Activated naive CD8-positive, alpha-beta T cell treated with anti-CD3 and anti-CD28 coated beads, Interleukin-2, amount 50 U/mL, for 24 hours (primary cell): ENCODE data around the gene SPTA1.
"Not testable (repeated sequence)": the region's sequence is repeated elsewhere in the genome, so short reads cannot be mapped to it uniquely, and the experiment has no call there.

Experiments
- ATAC-seq: fragments of 150-1000 bp; cut with Tn5 transposase; one replicate; pipeline ENCODE4 v1.10.0; 2021
- DNase-seq: peaks from one replicate; pipeline ENCODE4 v3.0.0; 2021
- H3K27ac Mint-ChIP-seq: one replicate; pipeline ENCODE4 v1.8.0; 2021; ENCODE audit warnings: mild to moderate bottlenecking, mixed read lengths
- H3K27me3 Mint-ChIP-seq: one replicate; pipeline ENCODE4 v1.8.0; 2021; ENCODE audit warnings: mixed read lengths
- H3K36me3 Mint-ChIP-seq: one replicate; pipeline ENCODE4 v1.8.0; 2021; ENCODE audit warnings: low read depth, mixed read lengths
- H3K4me1 Mint-ChIP-seq: one replicate; pipeline ENCODE4 v1.8.0; 2021; ENCODE audit warnings: mixed read lengths
- H3K4me3 Mint-ChIP-seq: one replicate; pipeline ENCODE4 v1.8.0; 2021; ENCODE audit warnings: mild to moderate bottlenecking, moderate library complexity, mixed read lengths
- H3K9me3 Mint-ChIP-seq: one replicate; pipeline ENCODE4 v1.8.0; 2021; ENCODE audit warnings: mixed read lengths

The SPTA1 gene

GRCh38 chr1:158694596-158694995, 8.1 kb upstream of the SPTA1 start:
- no peak overlapping the region for H3K4me3 Mint-ChIP-seq
- H3K27me3 Mint-ChIP-seq = peaks cover 8% of the 10 kb centered on the region
- no peaks in the 10 kb centered on the region for H3K4me1 Mint-ChIP-seq
- H3K9me3 Mint-ChIP-seq = peaks cover 4% of the 10 kb centered on the region
- no peak overlapping the region for H3K27ac Mint-ChIP-seq
- no peaks in the 10 kb centered on the region for H3K36me3 Mint-ChIP-seq
- no peak for ATAC-seq
- DNase-seq = no peak

GRCh38 chr1:158692356-158692755, 5.8 kb upstream of the SPTA1 start:
- peaks cover 4% of the 10 kb centered on the region for H3K9me3 Mint-ChIP-seq
- DNase-seq (no peak), ATAC-seq (no peak)
- no peak overlapping the region for H3K27ac Mint-ChIP-seq
- H3K4me1 Mint-ChIP-seq = no peaks in the 10 kb centered on the region
- H3K27me3 Mint-ChIP-seq = peaks cover 11% of the 10 kb centered on the region
- H3K4me3 Mint-ChIP-seq = no peak overlapping the region
- no peaks in the 10 kb centered on the region for H3K36me3 Mint-ChIP-seq

DNA sequence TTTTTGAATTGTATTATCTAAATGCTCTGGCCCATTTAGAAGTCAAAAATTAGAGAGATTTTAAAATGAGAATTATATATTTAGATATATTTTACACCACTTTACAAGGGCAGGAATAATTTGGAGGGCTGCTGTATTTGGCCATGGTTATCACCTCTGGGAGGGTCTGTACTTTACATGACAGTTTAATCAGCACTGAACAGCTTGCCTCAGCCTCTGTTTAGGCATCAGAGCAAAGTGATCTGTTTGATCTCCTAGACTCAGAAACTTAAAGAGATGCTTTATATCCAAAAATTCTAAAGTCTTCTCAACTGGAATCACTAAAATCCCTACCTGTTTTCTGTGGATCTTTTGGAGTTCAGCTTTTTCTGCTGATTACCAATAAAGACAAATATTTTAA, 5.4 kb upstream of the SPTA1 start:
- no peaks in the 10 kb centered on the region for H3K4me1 Mint-ChIP-seq
- H3K27ac Mint-ChIP-seq = no peak overlapping the region
- peaks cover 4% of the 10 kb centered on the region for H3K9me3 Mint-ChIP-seq
- H3K36me3 Mint-ChIP-seq = no peaks in the 10 kb centered on the region
- ATAC-seq (no peak), DNase-seq (no peak)
- H3K27me3 Mint-ChIP-seq = peaks cover 13% of the 10 kb centered on the region
- no peak overlapping the region for H3K4me3 Mint-ChIP-seq

GRCh38 chr1:158691149-158691548, 4.6 kb upstream of the SPTA1 start:
- not testable (repeated sequence) for H3K4me3 Mint-ChIP-seq, H3K9me3 Mint-ChIP-seq, ATAC-seq, DNase-seq, H3K36me3 Mint-ChIP-seq, H3K27ac Mint-ChIP-seq, H3K4me1 Mint-ChIP-seq
- peaks cover 16% of the 10 kb centered on the region for H3K27me3 Mint-ChIP-seq

DNA sequence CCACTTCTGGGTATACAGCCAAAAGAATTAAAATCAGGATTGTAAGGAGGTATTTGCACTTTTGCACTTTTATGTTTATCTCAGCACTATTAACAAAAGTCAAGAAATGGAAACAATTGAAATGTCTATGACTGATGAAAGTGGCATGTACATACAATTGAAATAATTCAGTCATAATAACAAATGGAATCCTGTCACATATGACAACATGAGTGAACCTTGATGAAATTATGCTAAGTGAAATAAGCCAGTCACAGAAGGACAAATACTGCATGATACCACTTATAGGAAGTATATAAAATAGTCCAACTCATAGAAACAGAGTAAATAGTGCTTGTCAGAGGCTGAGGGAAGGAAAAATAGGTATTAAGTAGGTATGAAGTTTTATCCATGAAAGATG, 3.4 kb upstream of the SPTA1 start:
- peaks cover 4% of the 10 kb centered on the region for H3K9me3 Mint-ChIP-seq
- DNase-seq = no peak
- H3K4me3 Mint-ChIP-seq = no peak overlapping the region
- H3K4me1 Mint-ChIP-seq = no peaks in the 10 kb centered on the region
- H3K27ac Mint-ChIP-seq = no peak overlapping the region
- ATAC-seq = no peak
- H3K36me3 Mint-ChIP-seq = no peaks in the 10 kb centered on the region
- H3K27me3 Mint-ChIP-seq = peaks cover 17% of the 10 kb centered on the region

DNA sequence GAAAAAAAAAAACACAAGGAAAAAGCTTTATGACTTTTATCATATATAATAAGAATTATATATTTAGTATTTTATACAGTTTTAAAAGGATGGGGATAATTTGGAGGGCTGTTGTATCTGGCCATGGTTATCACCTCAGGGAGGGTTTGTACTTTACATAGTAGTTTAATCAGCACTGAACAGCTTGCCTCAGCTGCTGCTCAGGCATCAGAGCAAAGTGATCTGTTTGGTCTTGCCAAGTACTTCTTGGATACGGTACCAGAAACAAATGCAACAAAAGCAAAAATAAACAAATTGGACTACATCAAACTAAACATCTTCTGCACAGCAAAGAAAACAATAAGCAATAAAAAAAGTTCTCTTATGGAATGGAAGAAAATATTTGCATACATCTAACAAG, 2.6 kb upstream of the SPTA1 start:
- no peak overlapping the region for H3K4me3 Mint-ChIP-seq
- no peak for ATAC-seq
- H3K36me3 Mint-ChIP-seq = no peaks in the 10 kb centered on the region
- H3K9me3 Mint-ChIP-seq = peaks cover 4% of the 10 kb centered on the region
- H3K27ac Mint-ChIP-seq = no peak overlapping the region
- no peak for DNase-seq
- H3K27me3 Mint-ChIP-seq = peaks cover 18% of the 10 kb centered on the region
- no peaks in the 10 kb centered on the region for H3K4me1 Mint-ChIP-seq

GRCh38 chr1:158688343-158688742, 1.8 kb upstream of the SPTA1 start:
- not testable (repeated sequence) for H3K27ac Mint-ChIP-seq, H3K4me3 Mint-ChIP-seq, H3K4me1 Mint-ChIP-seq, DNase-seq, H3K9me3 Mint-ChIP-seq, H3K36me3 Mint-ChIP-seq, ATAC-seq
- H3K27me3 Mint-ChIP-seq = peaks cover 20% of the 10 kb centered on the region

- peaks cover 24% of the 10 kb centered on the region for H3K27me3 Mint-ChIP-seq
- H3K4me1 Mint-ChIP-seq = no peaks in the 10 kb centered on the region
- no peaks in the 10 kb centered on the region for H3K36me3 Mint-ChIP-seq
- peaks cover 4% of the 10 kb centered on the region for H3K9me3 Mint-ChIP-seq
- H3K4me3 Mint-ChIP-seq = no peak overlapping the region
- H3K27ac Mint-ChIP-seq = no peak overlapping the region
- DNase-seq (no peak), ATAC-seq (no peak)
Observed at GRCh38 chr1:158687037-158687436, 522 bp upstream of the SPTA1 start.

DNA sequence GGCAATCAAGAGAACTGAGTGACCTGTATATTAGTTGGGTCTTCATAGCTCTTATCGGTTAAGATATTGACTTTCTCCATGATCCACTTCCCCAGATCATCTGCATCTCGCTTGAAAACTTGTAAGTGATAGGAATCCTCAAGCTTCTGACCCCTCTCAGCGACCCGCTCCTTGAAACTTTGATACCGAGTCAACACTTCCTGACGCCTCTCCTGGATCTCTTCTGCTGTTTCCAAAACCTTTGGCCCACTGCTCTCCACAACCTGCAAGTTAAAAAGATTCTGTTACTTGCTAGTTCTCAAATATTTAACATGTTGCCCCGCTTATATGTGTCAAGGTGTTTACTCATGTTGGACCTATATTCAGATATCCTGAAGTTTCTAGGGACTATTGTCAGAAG, 1.4 kb downstream of the SPTA1 start:
- Mint-ChIP-seq H3K36me3 (no peaks in the 10 kb centered on the region), H3K27me3 (peaks cover 22% of the 10 kb centered on the region), H3K9me3 (no peaks in the 10 kb centered on the region), H3K27ac (no peak overlapping the region), H3K4me3 (no peak overlapping the region), H3K4me1 (no peaks in the 10 kb centered on the region)
- no peak for DNase-seq
- no peak for ATAC-seq

GRCh38 chr1:158681606-158682005, 4.9 kb downstream of the SPTA1 start:
- Mint-ChIP-seq H3K4me3 (no peak overlapping the region), H3K36me3 (no peaks in the 10 kb centered on the region), H3K27me3 (peaks cover 16% of the 10 kb centered on the region), H3K27ac (no peak overlapping the region), H3K4me1 (no peaks in the 10 kb centered on the region), H3K9me3 (no peaks in the 10 kb centered on the region)
- ATAC-seq (no peak), DNase-seq (no peak)

DNA sequence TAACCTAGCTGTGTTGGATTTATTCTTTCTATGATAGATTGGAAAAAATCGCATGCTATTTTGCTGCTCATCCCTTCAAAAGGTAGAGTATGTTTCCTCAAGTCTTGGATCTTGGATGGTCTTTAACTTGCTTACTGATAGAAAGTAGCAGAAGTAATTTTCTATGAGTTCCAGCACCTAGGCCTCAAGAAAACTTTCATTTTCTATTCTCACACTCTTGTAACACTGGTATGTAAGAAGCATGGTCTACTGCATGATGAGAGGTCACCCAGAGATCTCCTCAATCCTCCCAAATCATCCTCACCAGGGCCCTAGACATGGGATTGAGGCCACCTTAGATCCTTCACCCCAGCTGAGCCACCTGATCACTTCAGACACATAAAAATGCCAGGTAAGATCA, 7.2 kb downstream of the SPTA1 start:
- Mint-ChIP-seq H3K36me3 (no peaks in the 10 kb centered on the region), H3K4me3 (no peak overlapping the region), H3K9me3 (no peaks in the 10 kb centered on the region), H3K27me3 (peaks cover 8% of the 10 kb centered on the region), H3K4me1 (peaks cover 2% of the 10 kb centered on the region), H3K27ac (no peak overlapping the region)
- DNase-seq (no peak), ATAC-seq (no peak)

- no peak for DNase-seq
- H3K27me3 Mint-ChIP-seq = peaks cover 6% of the 10 kb centered on the region
- H3K27ac Mint-ChIP-seq = no peak overlapping the region
- H3K4me1 Mint-ChIP-seq = peaks cover 2% of the 10 kb centered on the region
- H3K4me3 Mint-ChIP-seq = no peak overlapping the region
- H3K9me3 Mint-ChIP-seq = no peaks in the 10 kb centered on the region
- ATAC-seq = no peak
- no peaks in the 10 kb centered on the region for H3K36me3 Mint-ChIP-seq
Observed at GRCh38 chr1:158675563-158676323, 10.8 kb downstream of the SPTA1 start.

DNA sequence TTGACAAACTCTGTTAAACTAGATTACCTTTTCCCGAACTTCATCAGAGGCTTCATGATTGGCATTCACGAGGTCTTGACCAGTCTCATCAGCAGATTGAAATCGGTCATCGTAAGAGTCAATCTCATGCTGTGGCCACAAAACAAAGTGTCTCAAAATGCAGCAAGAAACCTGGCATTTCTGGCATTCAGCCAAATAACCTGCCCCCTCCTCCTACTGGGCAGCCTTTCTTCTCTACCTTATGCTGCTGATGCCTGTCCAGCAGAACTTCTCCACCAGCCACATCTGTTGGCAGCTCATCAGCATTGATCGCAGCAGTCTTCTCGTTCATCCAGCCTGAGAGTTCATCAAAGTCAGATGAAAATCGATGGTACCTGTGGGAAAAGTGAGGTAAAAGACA, 12.2 kb downstream of the SPTA1 start:
- Mint-ChIP-seq H3K4me1 (peaks cover 2% of the 10 kb centered on the region), H3K27me3 (peaks cover 6% of the 10 kb centered on the region), H3K27ac (no peak overlapping the region), H3K36me3 (peaks cover under 1% of the 10 kb centered on the region), H3K9me3 (no peaks in the 10 kb centered on the region), H3K4me3 (no peak overlapping the region)
- DNase-seq = no peak
- no peak for ATAC-seq

GRCh38 chr1:158666037-158666436, 20.5 kb downstream of the SPTA1 start:
- Mint-ChIP-seq H3K4me1 (no peaks in the 10 kb centered on the region), H3K36me3 (peaks cover 2% of the 10 kb centered on the region), H3K27me3 (peaks cover 4% of the 10 kb centered on the region), H3K4me3 (no peak overlapping the region), H3K27ac (no peak overlapping the region), H3K9me3 (no peaks in the 10 kb centered on the region)
- DNase-seq (no peak), ATAC-seq (no peak)

- DNase-seq (no peak), ATAC-seq (no peak)
- Mint-ChIP-seq H3K27ac (no peak overlapping the region), H3K9me3 (no peaks in the 10 kb centered on the region), H3K36me3 (no peaks in the 10 kb centered on the region), H3K4me1 (peaks cover 13% of the 10 kb centered on the region), H3K27me3 (peaks cover 3% of the 10 kb centered on the region), H3K4me3 (no peak overlapping the region)
Observed at GRCh38 chr1:158654571-158654970, 31.9 kb downstream of the SPTA1 start.

- peaks cover 3% of the 10 kb centered on the region for H3K27me3 Mint-ChIP-seq
- no peaks in the 10 kb centered on the region for H3K36me3 Mint-ChIP-seq
- DNase-seq = no peak
- H3K4me3 Mint-ChIP-seq = no peak overlapping the region
- ATAC-seq = no peak
- H3K27ac Mint-ChIP-seq = no peak overlapping the region
- H3K4me1 Mint-ChIP-seq = peaks cover 13% of the 10 kb centered on the region
- no peaks in the 10 kb centered on the region for H3K9me3 Mint-ChIP-seq
Observed at GRCh38 chr1:158654086-158654485, 32.4 kb downstream of the SPTA1 start.
